H1 (cell line): ENCODE results near the gene EMID1. TPM values are rescaled to one million over a fixed set of nuclear protein-coding genes. Genes with fewer than 3 reads are reported as not detected.
A peak's percentile ranks its signal among the peaks of the same experiment; 100 is the strongest.

Experiments
- CTCF ChIA-PET: fragments of 300-600 bp; sonication (Branson Sonifier 250); formaldehyde crosslinking; loops from one replicate; lab custom pipeline; 2021; ENCODE audit not compliant: partially characterized antibody; lab: Charles Lee
- POLR2A ChIA-PET: fragments of 300-600 bp; sonication (Branson Sonifier 250); formaldehyde crosslinking; loops from one replicate; lab custom pipeline; 2021; ENCODE audit warnings: inconsistent platforms; ENCODE audit not compliant: partially characterized antibody; lab: Charles Lee
- DNase-seq, 2 experiments: peaks; one replicate each; pipeline versions ENCODE4 v3.0.0 to v3.0.0-alpha.2; 2010 to 2022; ENCODE audit warnings: low spot score in 2 of 2, low read depth in 1 of 2, mixed read lengths in 1 of 2
- FAIRE-seq: peaks from 2 replicates; lab custom pipeline; 2011; peaks lifted over from hg19 to GRCh38; lab: Jason Lieb, UNC
- H2AFZ ChIP-seq: 2 replicates; pipeline ENCODE4 v1.8.1; 2012; ENCODE audit warnings: low read length, inconsistent platforms
- H2AK5ac ChIP-seq: 2 replicates; pipeline ENCODE4 v1.6.1; 2013; ENCODE audit warnings: low read depth, low read length
- H2BK120ac ChIP-seq: replicated peaks from 2 replicates; pipeline ENCODE3; 2013; ENCODE audit warnings: low read depth, low read length, inconsistent platforms
- H2BK12ac ChIP-seq: 2 replicates; pipeline ENCODE4 v1.6.1; 2013; ENCODE audit warnings: low read depth, low read length
- H2BK15ac ChIP-seq: 2 replicates; pipeline ENCODE4 v1.6.1; 2013; ENCODE audit warnings: low read length
- H2BK20ac ChIP-seq: 2 replicates; pipeline ENCODE4 v1.6.1; 2013; ENCODE audit warnings: low read length
- H2BK5ac ChIP-seq: 2 replicates; pipeline ENCODE4 v1.6.1; 2013; ENCODE audit warnings: low read depth, low read length
- H3K14ac ChIP-seq: 2 replicates; pipeline ENCODE4 v1.6.1; 2013; ENCODE audit warnings: inconsistent platforms; ENCODE audit not compliant: insufficient read length
- H3K18ac ChIP-seq: 2 replicates; pipeline ENCODE4 v1.6.1; 2013; ENCODE audit warnings: low read length; ENCODE audit errors: extremely low read depth
- H3K23ac ChIP-seq: 2 replicates; pipeline ENCODE4 v1.6.1; 2013; ENCODE audit warnings: inconsistent platforms; ENCODE audit not compliant: insufficient read length
- H3K23me2 ChIP-seq: 2 replicates; pipeline ENCODE4 v1.6.1; 2013; ENCODE audit warnings: low read depth, low read length
- H3K27ac ChIP-seq: 2 replicates; pipeline ENCODE4 v1.6.1; 2011; ENCODE audit warnings: low read depth, low read length, inconsistent platforms
- H3K27me3 ChIP-seq, 4 experiments: replicated peaks in 1 of 4; 1 replicate in 1 of 4; 2 replicates in 3 of 4; pipeline versions ENCODE4 v1.6.1 to v1.8.1; 2011 to 2013; ENCODE audit warnings: low read length in 3 of 4, mild to moderate bottlenecking in 3 of 4, inconsistent platforms in 2 of 4, mixed read lengths in 2 of 4, moderate library complexity in 1 of 4; ENCODE audit not compliant: control insufficient read depth in 3 of 4, insufficient read depth in 3 of 4; ENCODE audit errors: extremely low read depth in 1 of 4
- H3K36me3 ChIP-seq, 4 experiments: 2 replicates each; pipeline versions ENCODE4 v1.6.1 to v1.8.1; 2011 to 2013; ENCODE audit warnings: mild to moderate bottlenecking in 4 of 4, low read length in 3 of 4, moderate library complexity in 2 of 4, control low read depth in 1 of 4, inconsistent platforms in 1 of 4; ENCODE audit not compliant: insufficient read depth in 4 of 4, control insufficient read depth in 2 of 4
- H3K4ac ChIP-seq: replicated peaks from 2 replicates; pipeline ENCODE3; 2013; ENCODE audit warnings: low read length, low read depth, mixed read lengths, inconsistent platforms; ENCODE audit not compliant: insufficient read length
- H3K4me1 ChIP-seq, 4 experiments: replicated peaks in 1 of 4; 1 replicate in 1 of 4; 2 replicates in 3 of 4; pipeline versions ENCODE4 v1.6.1 to v1.8.1; 2011 to 2013; ENCODE audit warnings: low read length in 3 of 4, inconsistent platforms in 2 of 4, mixed read lengths in 1 of 4; ENCODE audit not compliant: insufficient read depth in 4 of 4, control insufficient read depth in 3 of 4
- H3K4me2 ChIP-seq, 2 experiments: 2 replicates each; pipeline versions ENCODE4 v1.6.1 to v1.8.1; 2011 to 2013; ENCODE audit warnings: low read depth in 2 of 2, low read length in 2 of 2, control low read depth in 1 of 2, inconsistent platforms in 1 of 2, mild to moderate bottlenecking in 1 of 2; ENCODE audit not compliant: insufficient read depth in 1 of 2
- H3K4me3 ChIP-seq, 4 experiments: fragments of 200-600, 300-600 bp in 1 of 4; sonication (generic), shearing (Covaris generic), sonication (Bioruptor Twin) in 1 of 4; 2 replicates each; pipeline versions ENCODE4 v1.5.1 to v1.8.1; 2011 to 2016; ENCODE audit warnings: low read length in 4 of 4, low read depth in 3 of 4, control low read depth in 2 of 4, inconsistent platforms in 2 of 4, mild to moderate bottlenecking in 2 of 4, mixed read lengths in 1 of 4, moderate library complexity in 1 of 4; ENCODE audit not compliant: insufficient read depth in 2 of 4; ENCODE audit errors: extremely low read depth in 1 of 4
- H3K56ac ChIP-seq: replicated peaks from 2 replicates; pipeline ENCODE3; 2013; ENCODE audit warnings: low read depth, mild to moderate bottlenecking, mixed read lengths, low read length, inconsistent platforms; ENCODE audit not compliant: insufficient read length
- H3K79me1 ChIP-seq: 2 replicates; pipeline ENCODE4 v1.6.1; 2013; ENCODE audit warnings: low read depth, low read length, control low read depth
- H3K79me2 ChIP-seq, 2 experiments: 2 replicates each; pipeline versions ENCODE4 v1.6.1 to v1.8.1; 2012 to 2013; ENCODE audit warnings: low read length in 2 of 2, mild to moderate bottlenecking in 2 of 2, inconsistent platforms in 1 of 2; ENCODE audit not compliant: insufficient read depth in 2 of 2, control insufficient read depth in 1 of 2
- H3K9ac ChIP-seq, 4 experiments: replicated peaks in 1 of 4; 1 replicate in 1 of 4; 2 replicates in 3 of 4; pipeline versions ENCODE4 v1.6.1 to v1.8.1; 2011 to 2013; ENCODE audit warnings: low read depth in 3 of 4, low read length in 3 of 4, control low read depth in 2 of 4, mild to moderate bottlenecking in 2 of 4, moderate library complexity in 2 of 4, inconsistent platforms in 1 of 4; ENCODE audit errors: extremely low read depth in 1 of 4
- H3K9me3 ChIP-seq, 2 experiments: 2 replicates each; pipeline versions ENCODE4 v1.6.1 to v1.8.1; 2012 to 2013; ENCODE audit warnings: mild to moderate bottlenecking in 2 of 2, moderate library complexity in 2 of 2, control low read depth in 1 of 2, inconsistent platforms in 1 of 2, low read depth in 1 of 2, low read length in 1 of 2, mixed read lengths in 1 of 2; ENCODE audit not compliant: insufficient read depth in 2 of 2
- H4K20me1 ChIP-seq, 2 experiments: replicated peaks in 1 of 2; 2 replicates each; pipeline versions ENCODE3 to v1.8.1; 2011 to 2013; ENCODE audit warnings: inconsistent platforms in 2 of 2, low read length in 2 of 2, mild to moderate bottlenecking in 1 of 2; ENCODE audit not compliant: insufficient read depth in 2 of 2, control insufficient read depth in 1 of 2
- H4K5ac ChIP-seq: 2 replicates; pipeline ENCODE4 v1.6.1; 2013; ENCODE audit warnings: low read length, low read depth, mixed read lengths, inconsistent platforms; ENCODE audit not compliant: insufficient read length
- H4K8ac ChIP-seq: 2 replicates; pipeline ENCODE4 v1.8.0; 2013; ENCODE audit warnings: mild to moderate bottlenecking, moderate library complexity, low read length, inconsistent platforms; ENCODE audit not compliant: insufficient read depth; ENCODE audit errors: extremely low read depth
- H4K91ac ChIP-seq: replicated peaks from 2 replicates; pipeline ENCODE3; 2013; ENCODE audit warnings: low read length, mixed read lengths, inconsistent platforms; ENCODE audit not compliant: insufficient read length
- JUN ChIP-seq: IDR thresholded peaks from 2 replicates; pipeline ENCODE4 v1.6.1; 2011; ENCODE audit warnings: low read depth, mild to moderate bottlenecking, improper control_type of control experiment, low read length
- KDM5A ChIP-seq: fragments of 200-600 bp; IDR thresholded peaks from 2 replicates; pipeline ENCODE4 v1.7.1; 2012; ENCODE audit warnings: mild to moderate bottlenecking, low read length, inconsistent platforms, mixed read lengths
- MAFK ChIP-seq: IDR thresholded peaks from 2 replicates; pipeline ENCODE4 v1.6.1; 2012; ENCODE audit warnings: low read depth, mild to moderate bottlenecking, improper control_type of control experiment, low read length
- PHF8 ChIP-seq: fragments of 200-600 bp; sonication (generic); conservative IDR thresholded peaks from 2 replicates; pipeline ENCODE4 v1.7.1; 2012; ENCODE audit warnings: low read depth, mild to moderate bottlenecking, inconsistent platforms, low read length, moderate library complexity
- WGBS, 2 experiments: shearing (Covaris generic) in 1 of 2; methylation state at CpG; one replicate each; pipeline versions ENCODE4 v1.1.6 to v1.1.7; 2013 to 2015; ENCODE audit warnings: low lambda C conversion rate in 2 of 2, mixed read lengths in 2 of 2, inconsistent platforms in 1 of 2, low coverage in 1 of 2, missing lambda C conversion rate in 1 of 2; ENCODE audit not compliant: insufficient replicate concordance in 2 of 2, insufficient coverage in 1 of 2, insufficient read length in 1 of 2; ENCODE audit errors: extremely low coverage in 1 of 2, missing lambda C conversion rate in 1 of 2; 5-methylcytosine and 5-hydroxymethylcytosine counted together
- polyA plus RNA-seq, 7 experiments: library from polyadenylated mRNA; depleted of rRNA in 3 of 7; stranded (reverse) in 5 of 7; unstranded in 2 of 7; fragments of >200 nt in 5 of 7; fragments of 200-250 nt in 2 of 7; gene quantifications; 1 replicate in 5 of 7; 2 replicates in 1 of 7; 4 replicates in 1 of 7; pipeline versions ENCODE4 v1.2.1 to v1.2.3, GENCODE V29; 2011 to 2013; ENCODE audit warnings: missing spikeins in 2 of 7, mixed read lengths in 2 of 7
- total RNA-seq: library from RNA; stranded (reverse); fragmentation: NEBNext Ultra II Directional; extraction: Animal tissue kit (Norgen Biotek cat#: 25700); gene quantifications from 2 replicates; pipeline ENCODE4 v1.2.1, GENCODE V29; 2021
- TF ChIP-seq, protein P1 (sequence below): IDR thresholded peaks from 2 replicates; pipeline ENCODE4 v1.6.1; 2012; ENCODE audit warnings: inconsistent platforms
- TF ChIP-seq, protein P2 (sequence below): IDR thresholded peaks from 2 replicates; pipeline ENCODE4 v1.6.1; 2012; ENCODE audit warnings: inconsistent platforms

Gene EMID1
- total and polyA plus RNA-seq, 2 of the 8 experiments (the other 6 are each of a cell fraction or from before 2014, with no cell fraction given): 3.9 to 7.4 TPM

DNA sequence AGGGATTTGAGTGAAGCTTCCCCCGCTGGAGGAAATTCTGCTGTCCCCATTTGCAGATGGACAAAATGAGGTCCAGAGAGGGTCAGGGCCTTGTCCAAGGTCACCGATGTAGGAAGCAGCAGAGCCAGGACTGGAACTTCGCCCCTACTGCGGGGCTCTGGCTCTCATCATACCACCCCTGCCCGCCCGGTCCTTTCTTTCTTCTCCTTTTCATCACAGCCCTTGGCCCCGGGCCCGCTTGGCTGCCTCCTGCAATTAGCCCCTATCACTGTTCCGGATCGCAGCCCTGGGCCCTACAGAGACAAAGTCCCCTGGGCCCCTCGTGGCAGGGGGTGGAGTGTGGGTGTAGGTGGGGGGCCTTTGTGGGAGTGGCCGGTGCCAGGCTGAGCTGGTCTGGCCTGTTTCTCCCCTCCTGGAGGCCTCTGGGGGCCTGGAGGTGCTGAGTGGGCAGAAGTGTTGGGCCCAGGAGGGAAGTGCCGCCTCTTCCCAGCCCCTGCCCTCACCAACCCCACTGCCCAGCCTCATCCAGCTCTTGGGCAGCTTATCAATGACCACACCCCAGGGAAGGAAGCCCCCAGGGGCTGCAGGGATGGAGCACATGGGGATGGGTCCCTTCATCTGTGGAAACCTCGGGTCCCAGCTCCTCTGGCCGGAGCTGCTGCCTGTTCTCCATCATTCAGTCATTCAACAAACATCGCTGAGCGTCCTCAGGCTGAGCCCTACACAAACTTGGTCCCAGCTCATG lies 3.4 kb downstream of the EMID1 start:
- CTCF ChIA-PET: interaction anchor here (0.8 to 3.2 kb wide), 11 partner anchors 8 to 108 kb away, joined by 3 to 20 read pairs (median 4); no protein-coding TSS in a partner anchor
- no peak overlapping the region for H2AFZ ChIP-seq
- H3K23me2 ChIP-seq: peaks cover 4% of the 10 kb centered on the region; the same call in 1 of the 2 replicates
- no peak overlapping the region for H2BK20ac ChIP-seq
- no peak for DNase-seq
- H3K36me3 ChIP-seq: no peaks in the 10 kb centered on the region
- TF ChIP-seq PHF8 (no peak), JUN (no peak), MAFK (peak; percentile 2; the same call in 1 of the 2 replicates), KDM5A (no peak)
- TF ChIP-seq, protein P1, sequence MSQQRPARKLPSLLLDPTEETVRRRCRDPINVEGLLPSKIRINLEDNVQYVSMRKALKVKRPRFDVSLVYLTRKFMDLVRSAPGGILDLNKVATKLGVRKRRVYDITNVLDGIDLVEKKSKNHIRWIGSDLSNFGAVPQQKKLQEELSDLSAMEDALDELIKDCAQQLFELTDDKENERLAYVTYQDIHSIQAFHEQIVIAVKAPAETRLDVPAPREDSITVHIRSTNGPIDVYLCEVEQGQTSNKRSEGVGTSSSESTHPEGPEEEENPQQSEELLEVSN: no peak
- TF ChIP-seq, protein P2, sequence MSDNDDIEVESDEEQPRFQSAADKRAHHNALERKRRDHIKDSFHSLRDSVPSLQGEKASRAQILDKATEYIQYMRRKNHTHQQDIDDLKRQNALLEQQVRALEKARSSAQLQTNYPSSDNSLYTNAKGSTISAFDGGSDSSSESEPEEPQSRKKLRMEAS: no peak
- TF ChIP-seq, all 59 proteins: peak for 1
- POLR2A ChIA-PET: interaction anchor here (0.5 to 1.7 kb wide), 5 partner anchors 10 to 65 kb away, joined by 3 to 5 read pairs (median 5); no protein-coding TSS in a partner anchor
- no peak overlapping the region for H3K14ac ChIP-seq
- peak overlapping the region; percentile 57 for H3K4ac ChIP-seq
- peak overlapping the region; percentile 10 for H4K91ac ChIP-seq
- H3K4me2 ChIP-seq: 0 out of 4 replicates have a peak overlapping the region, but pooled peaks of 1 of the 2 experiments have one; percentile 28
- no peak overlapping the region for H2AK5ac ChIP-seq
- H3K27ac ChIP-seq: no peak overlapping the region
- no peak overlapping the region for H3K4me3 ChIP-seq
- WGBS, 2 experiments: 90% methylated on average over 16 of the region's 17 CpGs; no CpG with 5 or more reads in 1 of the 2 experiments
- H2BK12ac ChIP-seq: peak overlapping the region; percentile 50; the same call in 1 of the 2 replicates
- H3K18ac ChIP-seq: no peak overlapping the region
- H3K27me3 ChIP-seq: peaks cover 0 to 12% (median 3%) of the 10 kb centered on the region in 4 experiments; a peak in 5 of 7 replicates
- no peaks in the 10 kb centered on the region for H3K79me2 ChIP-seq
- no peak overlapping the region for H4K8ac ChIP-seq
- no peak for FAIRE-seq
- no peak overlapping the region for H3K9ac ChIP-seq
- no peak overlapping the region for H3K56ac ChIP-seq
- H3K79me1 ChIP-seq: peaks cover 5% of the 10 kb centered on the region
- H2BK15ac ChIP-seq: no peak overlapping the region
- no peak overlapping the region for H2BK120ac ChIP-seq
- H3K23ac ChIP-seq: no peak overlapping the region
- H4K5ac ChIP-seq: no peak overlapping the region
- H2BK5ac ChIP-seq: no peak overlapping the region
- no peaks in the 10 kb centered on the region for H3K9me3 ChIP-seq
- peaks cover 0 to 3% of the 10 kb centered on the region in 2 experiments for H4K20me1 ChIP-seq
- peaks cover 0 to 17% (median 4%) of the 10 kb centered on the region in 4 experiments; a peak in 6 of 7 replicates for H3K4me1 ChIP-seq
